Measurements from ENCODE around the gene MBNL3. TPM values are rescaled to one million over a fixed set of nuclear protein-coding genes. Genes with fewer than 3 reads are reported as not detected.

MBNL3 gene
- total RNA-seq, 1 experiment from 2014 or later = 2.6 TPM

DNA sequence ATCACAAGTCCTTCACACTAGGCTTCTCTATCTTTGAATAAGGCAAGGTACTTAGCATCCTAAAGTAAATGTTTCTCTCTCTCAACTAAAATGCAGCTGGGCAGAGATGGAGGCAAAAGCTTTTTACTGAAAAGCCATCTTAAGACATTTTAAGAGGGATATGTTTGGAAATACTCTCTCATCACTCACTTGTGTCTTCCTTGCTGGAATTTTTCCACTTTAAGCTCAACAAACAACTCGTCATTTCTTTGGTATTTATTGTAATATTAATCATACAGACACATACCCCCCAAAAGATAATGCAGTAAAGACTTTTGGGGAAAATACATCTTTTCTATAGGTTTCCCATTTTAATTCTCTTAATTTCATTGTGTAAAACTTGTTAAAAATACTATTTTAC, 16.4 kb downstream of the MBNL3 start:
- Mint-ChIP-seq H3K4me1 (peaks cover 10 to 27% of the 10 kb centered on the region in 2 experiments), H3K27me3 (ENCODE audit: low read depth) (no peaks in the 10 kb centered on the region), H3K4me3 (no peak overlapping the region), H3K36me3 (ENCODE audit: insufficient read depth in 1 of 3, low read depth in 3 of 3) (no peaks in the 10 kb centered on the region), H3K27ac (peak overlapping the region in 1 of 3 experiments; percentile 59; a peak in 1 of 7 replicates), H3K9me3 (no peaks in the 10 kb centered on the region)
- Histone ChIP-seq H3K23me2 (ENCODE audit: insufficient read length, low read depth, low read length, poor library complexity, severe bottlenecking) (no peaks in the 10 kb centered on the region), H2AFZ (ENCODE audit: low read length) (no peak overlapping the region), H3T11ph (ENCODE audit: low read length) (no peak overlapping the region), H4K8ac (replicated peaks; ENCODE audit: insufficient read length, low read depth, low read length) (no peak overlapping the region), H3K4me1 (ENCODE audit: insufficient read depth, low read length) (no peaks in the 10 kb centered on the region; the same call in 1 of the 2 replicates), H2BK5ac (ENCODE audit: insufficient read length, low read length) (no peak overlapping the region), H3K9ac (ENCODE audit: extremely low read depth, insufficient read length, low read length) (no peak overlapping the region), H4K91ac (ENCODE audit: insufficient read length, low read depth, low read length) (no peak overlapping the region), H4K5ac (ENCODE audit: insufficient read length, low read depth, low read length) (no peak overlapping the region), H3K23ac (ENCODE audit: insufficient read length, low read depth, low read length) (no peak overlapping the region), H3K27ac (ENCODE audit: insufficient read length, low read depth, low read length) (no peak overlapping the region), H3K4me2 (ENCODE audit: insufficient read depth, insufficient read length, low read length) (no peak overlapping the region), H3K79me1 (ENCODE audit: insufficient read depth, low read depth, low read length, poor library complexity, severe bottlenecking) (no peaks in the 10 kb centered on the region), H3K14ac (ENCODE audit: insufficient read depth, low read length) (no peak overlapping the region), H2BK120ac (ENCODE audit: low read depth, low read length, poor library complexity, severe bottlenecking) (no peak overlapping the region), H3K9me3 (ENCODE audit: control insufficient read depth, low read depth, low read length) (no peaks in the 10 kb centered on the region), H3K27me3 (ENCODE audit: insufficient read depth, low read length) (no peaks in the 10 kb centered on the region; the same call in 1 of the 2 replicates), H2BK12ac (ENCODE audit: insufficient read length, low read depth, low read length) (no peak overlapping the region), H2BK15ac (ENCODE audit: low read depth, low read length) (no peak overlapping the region), H3K79me2 (ENCODE audit: insufficient read depth, low read length) (no peaks in the 10 kb centered on the region), H3K18ac (ENCODE audit: insufficient read length, low read depth, low read length) (no peak overlapping the region), H4K20me1 (ENCODE audit: control insufficient read depth, insufficient read depth, insufficient read length) (no peaks in the 10 kb centered on the region), H2AK5ac (ENCODE audit: insufficient read length, low read length) (no peak overlapping the region), H2BK20ac (ENCODE audit: low read depth, low read length, poor library complexity, severe bottlenecking) (no peak overlapping the region), H3K4ac (ENCODE audit: low read depth, low read length) (no peak overlapping the region), H3K56ac (ENCODE audit: insufficient read length, low read depth, low read length) (no peak overlapping the region)
- TF ChIP-seq, protein P1, sequence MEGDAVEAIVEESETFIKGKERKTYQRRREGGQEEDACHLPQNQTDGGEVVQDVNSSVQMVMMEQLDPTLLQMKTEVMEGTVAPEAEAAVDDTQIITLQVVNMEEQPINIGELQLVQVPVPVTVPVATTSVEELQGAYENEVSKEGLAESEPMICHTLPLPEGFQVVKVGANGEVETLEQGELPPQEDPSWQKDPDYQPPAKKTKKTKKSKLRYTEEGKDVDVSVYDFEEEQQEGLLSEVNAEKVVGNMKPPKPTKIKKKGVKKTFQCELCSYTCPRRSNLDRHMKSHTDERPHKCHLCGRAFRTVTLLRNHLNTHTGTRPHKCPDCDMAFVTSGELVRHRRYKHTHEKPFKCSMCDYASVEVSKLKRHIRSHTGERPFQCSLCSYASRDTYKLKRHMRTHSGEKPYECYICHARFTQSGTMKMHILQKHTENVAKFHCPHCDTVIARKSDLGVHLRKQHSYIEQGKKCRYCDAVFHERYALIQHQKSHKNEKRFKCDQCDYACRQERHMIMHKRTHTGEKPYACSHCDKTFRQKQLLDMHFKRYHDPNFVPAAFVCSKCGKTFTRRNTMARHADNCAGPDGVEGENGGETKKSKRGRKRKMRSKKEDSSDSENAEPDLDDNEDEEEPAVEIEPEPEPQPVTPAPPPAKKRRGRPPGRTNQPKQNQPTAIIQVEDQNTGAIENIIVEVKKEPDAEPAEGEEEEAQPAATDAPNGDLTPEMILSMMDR (conservative IDR thresholded peaks at IDR 0.05) = no peak
- DNase-seq = no peak
- WGBS (ENCODE audit: extremely low coverage, insufficient read length, low lambda C conversion rate) = no CpG with 5 or more reads among the region's 1 CpG
